GM12801 (cell line): Measurements from ENCODE around the gene CTDSPL.

Source experiments
- TF ChIP-seq, protein P1 (sequence below): IDR thresholded peaks from one replicate; pipeline ENCODE4 v1.5.1; 2011; ENCODE audit warnings: control low read depth; ENCODE audit not compliant: insufficient read length; ENCODE audit errors: extremely low read depth

CTDSPL gene

DNA sequence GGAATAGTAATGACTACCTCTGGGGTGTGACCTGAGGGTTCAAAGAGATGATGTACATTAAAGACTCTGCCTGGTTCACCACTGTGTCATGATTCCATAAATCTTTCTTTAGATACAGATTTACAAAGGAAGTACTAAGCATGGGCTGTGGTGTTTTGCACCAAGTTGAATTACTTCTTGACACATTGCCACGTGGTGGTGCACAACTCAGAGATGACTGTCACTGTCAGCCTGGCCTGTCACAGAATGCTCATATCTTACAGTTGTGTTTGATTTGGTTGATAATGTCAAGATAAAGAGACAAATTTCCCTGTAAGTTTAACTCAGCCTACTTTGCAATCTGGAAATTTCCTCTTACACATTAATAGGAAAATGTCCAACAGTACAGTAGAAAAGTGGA, 3.2 kb downstream of the CTDSPL start:
- TF ChIP-seq, protein P1, sequence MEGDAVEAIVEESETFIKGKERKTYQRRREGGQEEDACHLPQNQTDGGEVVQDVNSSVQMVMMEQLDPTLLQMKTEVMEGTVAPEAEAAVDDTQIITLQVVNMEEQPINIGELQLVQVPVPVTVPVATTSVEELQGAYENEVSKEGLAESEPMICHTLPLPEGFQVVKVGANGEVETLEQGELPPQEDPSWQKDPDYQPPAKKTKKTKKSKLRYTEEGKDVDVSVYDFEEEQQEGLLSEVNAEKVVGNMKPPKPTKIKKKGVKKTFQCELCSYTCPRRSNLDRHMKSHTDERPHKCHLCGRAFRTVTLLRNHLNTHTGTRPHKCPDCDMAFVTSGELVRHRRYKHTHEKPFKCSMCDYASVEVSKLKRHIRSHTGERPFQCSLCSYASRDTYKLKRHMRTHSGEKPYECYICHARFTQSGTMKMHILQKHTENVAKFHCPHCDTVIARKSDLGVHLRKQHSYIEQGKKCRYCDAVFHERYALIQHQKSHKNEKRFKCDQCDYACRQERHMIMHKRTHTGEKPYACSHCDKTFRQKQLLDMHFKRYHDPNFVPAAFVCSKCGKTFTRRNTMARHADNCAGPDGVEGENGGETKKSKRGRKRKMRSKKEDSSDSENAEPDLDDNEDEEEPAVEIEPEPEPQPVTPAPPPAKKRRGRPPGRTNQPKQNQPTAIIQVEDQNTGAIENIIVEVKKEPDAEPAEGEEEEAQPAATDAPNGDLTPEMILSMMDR, result no peak

DNA sequence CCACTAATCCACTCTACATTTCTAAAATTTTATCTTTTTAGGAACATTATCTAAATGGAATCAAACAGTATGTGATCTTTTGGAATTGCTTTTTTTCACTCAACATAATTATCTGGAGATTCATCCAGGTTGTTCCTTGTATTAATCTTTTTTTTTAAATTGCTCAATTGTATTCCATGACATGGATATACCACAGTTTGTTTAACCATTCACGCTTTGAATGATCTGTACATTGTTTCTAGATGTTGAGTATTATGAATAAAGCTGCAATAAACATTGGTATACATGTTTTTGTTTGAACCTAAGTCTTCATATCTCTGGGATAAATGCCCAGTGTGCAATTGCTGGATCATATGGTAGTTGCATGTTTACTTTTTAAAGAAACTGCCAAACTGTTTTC, 5.5 kb downstream of the CTDSPL start:
- TF ChIP-seq, protein P1, result no peak

DNA sequence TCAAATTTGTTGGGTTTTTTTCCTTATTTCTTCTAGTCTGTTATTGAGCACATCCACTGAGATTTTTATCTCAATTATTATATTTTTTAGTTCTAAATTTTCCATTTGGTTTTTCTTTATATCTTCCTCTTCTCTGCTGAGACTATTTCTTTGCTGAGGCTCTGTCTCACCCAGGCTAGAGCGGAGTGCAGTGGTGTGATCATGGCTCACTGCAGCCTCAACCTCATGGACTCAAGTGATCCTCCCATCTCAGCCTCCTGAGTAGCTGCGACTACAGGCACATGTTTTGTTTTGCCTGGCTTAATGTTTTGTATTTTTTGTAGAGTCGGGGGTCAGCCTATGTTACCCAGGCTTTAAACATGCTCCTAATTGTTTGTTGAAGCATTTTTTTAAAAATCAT, 10.2 kb downstream of the CTDSPL start:
- TF ChIP-seq, protein P1, result no peak

DNA sequence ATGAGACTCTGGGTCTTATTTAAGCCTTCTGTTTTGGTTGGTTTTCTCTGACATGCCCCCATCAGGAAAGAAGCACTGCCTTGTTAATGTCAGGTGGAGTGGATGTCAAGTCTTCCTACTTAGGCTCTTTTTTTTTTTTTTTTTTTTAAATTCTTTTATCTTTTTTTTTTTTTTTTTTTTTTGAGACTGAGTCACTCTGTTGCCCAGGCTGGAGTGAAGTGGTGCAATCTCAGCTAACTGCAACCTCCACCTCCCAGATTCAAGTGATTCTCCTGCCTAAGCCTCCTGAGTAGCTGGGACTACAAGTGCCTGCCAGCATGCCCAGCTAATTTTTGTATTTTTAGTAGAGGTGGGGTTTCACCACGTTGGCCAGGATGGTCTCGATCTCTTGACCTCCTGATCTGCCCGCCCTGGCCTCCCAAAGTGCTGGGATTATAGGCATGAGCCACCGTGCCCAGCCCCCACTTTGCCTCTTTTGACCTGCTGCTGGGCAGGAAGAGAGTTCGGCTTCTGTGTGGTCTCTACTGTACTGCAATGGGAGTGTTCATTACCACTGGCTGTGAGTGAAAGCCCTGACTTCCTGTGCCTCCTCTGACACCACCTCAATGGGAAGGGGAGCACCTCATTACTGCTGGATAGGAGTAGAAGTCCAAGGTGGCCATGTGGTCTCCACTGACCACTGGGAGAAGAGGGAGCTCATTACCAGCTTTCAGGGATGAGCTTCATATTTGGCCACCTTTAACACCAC, 10.9 kb downstream of the CTDSPL start:
- TF ChIP-seq, protein P1, result no peak

DNA sequence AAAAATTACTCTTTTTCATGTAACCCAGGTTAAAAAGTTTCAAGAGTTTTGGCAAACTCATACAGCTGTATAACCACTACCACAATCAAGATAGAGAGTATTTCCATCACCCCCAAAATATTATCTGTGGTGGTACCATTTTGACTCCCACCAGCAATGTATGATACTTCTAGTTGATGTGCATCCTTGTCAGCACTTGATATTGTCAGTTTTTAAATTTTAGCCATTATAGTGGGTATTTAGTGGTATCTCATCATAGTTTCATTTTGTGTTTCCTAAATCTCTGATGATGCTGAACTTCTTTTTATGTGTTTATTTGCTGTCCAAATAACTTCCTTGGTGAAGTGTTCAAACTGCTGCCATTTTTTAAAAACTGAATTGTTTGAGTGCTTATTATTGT, 14.6 kb downstream of the CTDSPL start:
- TF ChIP-seq, protein P1, result no peak

DNA sequence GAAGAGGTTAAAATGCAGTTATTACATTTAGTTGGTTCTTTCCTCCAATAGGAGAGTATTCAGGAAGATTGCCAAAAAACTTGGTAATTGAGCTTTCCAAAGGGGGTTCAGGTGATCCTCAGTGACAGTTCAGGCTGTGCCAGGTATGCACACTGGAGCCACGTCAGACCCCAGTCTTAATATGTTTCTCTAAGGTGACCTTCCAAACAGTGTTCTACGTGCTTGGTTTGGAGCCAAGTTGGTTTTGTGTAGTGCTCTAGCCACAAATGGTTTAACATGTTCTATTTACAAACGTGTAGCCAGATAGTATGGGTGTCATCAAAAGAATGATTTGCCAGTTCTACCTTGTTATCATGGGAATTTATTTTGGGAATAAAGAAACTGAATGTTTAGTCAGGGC, 21.0 kb downstream of the CTDSPL start:
- TF ChIP-seq, protein P1, result no peak

DNA sequence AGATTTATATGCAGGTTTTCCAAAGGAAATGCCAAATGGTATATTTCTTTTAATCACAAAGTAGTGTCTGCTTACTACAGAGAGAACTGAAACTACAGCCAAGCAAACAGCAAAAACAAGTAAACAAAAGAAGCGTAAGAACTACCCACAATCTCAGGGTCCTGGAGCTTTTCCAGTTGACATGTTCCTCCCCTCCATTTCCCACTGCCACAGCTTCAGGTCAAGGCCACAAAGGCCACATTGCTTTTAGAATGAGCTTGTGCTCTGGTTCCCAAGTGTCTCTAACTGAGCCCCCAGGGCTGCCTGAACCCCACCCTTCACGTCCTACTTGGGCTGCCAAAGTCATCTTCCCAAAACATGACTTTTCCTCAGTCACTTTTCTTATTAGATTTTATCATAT, 24.1 kb downstream of the CTDSPL start:
- TF ChIP-seq, protein P1, result no peak
